Testis (tissue), 2 donors: Measurements from ENCODE around the gene ALDH1A2.

Experiments used
- CTCF ChIP-seq, 3 experiments: fragments of 450-650 bp in 2 of 3; fragments of 200-600 bp in 1 of 3; sonication (generic) in 1 of 3; IDR thresholded peaks; one replicate each; pipeline ENCODE4 v1.5.1; 2016 to 2019; ENCODE audit warnings: antibody characterized with exemption in 3 of 3, mild to moderate bottlenecking in 2 of 3, moderate library complexity in 1 of 3
- POLR2A ChIP-seq: fragments of 450-650 bp; IDR thresholded peaks from one replicate; pipeline ENCODE4 v1.6.1; 2017; ENCODE audit warnings: antibody characterized with exemption, mild to moderate bottlenecking, moderate library complexity

GRCh38 chr15:58096529-58097084, 31.1 kb upstream of the ALDH1A2 start:
- no peak for TF ChIP-seq CTCF (IDR thresholded peaks at IDR 0.05)
- no peak for TF ChIP-seq POLR2A
